MM.1S (cell line): ENCODE data around the gene FYCO1.

Experiments
- EZH2 ChIP-seq: fragments of 300-600 bp; sonication (generic); optimal IDR thresholded peaks from 2 replicates; pipeline ENCODE3; 2017; ENCODE audit warnings: low read depth, mild to moderate bottlenecking, antibody characterized with exemption, low read length, mixed read lengths
- TF ChIP-seq, protein P1 (sequence below): fragments of 300-600 bp; sonication (generic); IDR thresholded peaks from 2 replicates; pipeline ENCODE4 v1.5.1; 2016; ENCODE audit warnings: antibody characterized with exemption, low read length, mixed read lengths

DNA sequence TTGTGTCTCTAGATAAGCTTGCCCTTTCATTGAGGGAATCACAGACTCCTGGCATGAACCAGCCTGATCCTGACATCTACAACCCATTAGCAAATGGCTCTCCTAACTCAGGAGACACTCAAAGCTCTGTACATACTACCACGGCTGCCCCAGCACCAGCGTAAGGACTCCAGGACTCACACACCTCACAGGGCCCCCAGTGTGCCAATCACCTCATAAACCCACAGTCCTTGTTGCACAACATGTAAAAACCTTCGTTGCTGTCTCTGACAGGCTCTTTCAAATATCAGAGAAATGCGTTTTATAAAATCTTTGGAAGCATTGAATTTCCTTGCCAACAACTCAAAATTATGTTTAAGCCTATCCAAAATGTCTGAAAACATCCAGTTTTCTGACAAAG is 7.3 kb downstream of the FYCO1 start:
- TF ChIP-seq, protein P1, sequence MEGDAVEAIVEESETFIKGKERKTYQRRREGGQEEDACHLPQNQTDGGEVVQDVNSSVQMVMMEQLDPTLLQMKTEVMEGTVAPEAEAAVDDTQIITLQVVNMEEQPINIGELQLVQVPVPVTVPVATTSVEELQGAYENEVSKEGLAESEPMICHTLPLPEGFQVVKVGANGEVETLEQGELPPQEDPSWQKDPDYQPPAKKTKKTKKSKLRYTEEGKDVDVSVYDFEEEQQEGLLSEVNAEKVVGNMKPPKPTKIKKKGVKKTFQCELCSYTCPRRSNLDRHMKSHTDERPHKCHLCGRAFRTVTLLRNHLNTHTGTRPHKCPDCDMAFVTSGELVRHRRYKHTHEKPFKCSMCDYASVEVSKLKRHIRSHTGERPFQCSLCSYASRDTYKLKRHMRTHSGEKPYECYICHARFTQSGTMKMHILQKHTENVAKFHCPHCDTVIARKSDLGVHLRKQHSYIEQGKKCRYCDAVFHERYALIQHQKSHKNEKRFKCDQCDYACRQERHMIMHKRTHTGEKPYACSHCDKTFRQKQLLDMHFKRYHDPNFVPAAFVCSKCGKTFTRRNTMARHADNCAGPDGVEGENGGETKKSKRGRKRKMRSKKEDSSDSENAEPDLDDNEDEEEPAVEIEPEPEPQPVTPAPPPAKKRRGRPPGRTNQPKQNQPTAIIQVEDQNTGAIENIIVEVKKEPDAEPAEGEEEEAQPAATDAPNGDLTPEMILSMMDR, result no peak
- TF ChIP-seq EZH2, result no peak
